GM18502 (cell line): ENCODE results near the gene NFYC.

Source experiments
- ATAC-seq: cut with Tn5 transposase; IDR thresholded peaks from one replicate; pipeline ENCODE4 v1.9.1; 2021; ENCODE audit warnings: mild to moderate bottlenecking; ENCODE audit not compliant: unreplicated experiment, poor library complexity

NFYC gene

DNA sequence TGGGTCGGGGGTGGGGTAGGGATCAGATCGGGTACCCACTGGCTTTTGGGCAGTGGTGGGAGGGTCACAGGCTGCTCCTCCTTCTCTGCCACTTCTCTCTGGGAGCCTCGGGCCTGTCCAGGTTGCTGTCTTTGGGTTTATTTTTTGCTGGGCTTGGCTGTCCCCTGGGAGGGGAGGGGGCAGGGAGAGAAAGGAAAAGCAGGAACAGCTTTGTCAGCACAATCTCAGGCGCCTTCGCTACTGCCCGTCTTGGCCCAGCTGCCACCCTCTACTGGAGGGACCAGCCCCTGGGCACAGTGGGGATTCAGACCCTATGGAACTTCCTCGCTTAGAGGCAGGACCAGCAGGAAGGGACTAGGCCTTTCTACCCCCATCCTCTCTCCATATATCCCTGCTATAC lies 100.5 kb downstream of the NFYC start:
- ATAC-seq, result no peak

DNA sequence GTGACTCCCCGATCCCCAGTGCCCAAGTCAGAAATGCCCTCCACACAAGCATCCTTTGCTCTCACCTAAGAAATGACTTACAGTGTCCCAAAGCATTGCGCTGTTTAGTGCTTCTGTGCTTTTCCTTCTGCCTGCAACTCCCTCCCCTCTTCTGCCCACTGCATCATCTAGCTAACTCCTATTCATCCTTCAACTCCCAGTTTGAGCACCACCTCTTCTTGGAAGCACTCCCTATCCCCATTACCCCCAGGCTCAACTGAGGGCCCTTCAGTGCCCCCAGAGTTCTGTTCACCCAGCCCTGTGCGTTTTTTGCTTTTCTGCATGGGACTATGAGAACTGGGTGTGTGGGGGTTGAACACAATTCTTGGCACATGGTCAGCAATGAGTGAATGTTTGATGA lies 102.1 kb downstream of the NFYC start:
- ATAC-seq, result no peak

DNA sequence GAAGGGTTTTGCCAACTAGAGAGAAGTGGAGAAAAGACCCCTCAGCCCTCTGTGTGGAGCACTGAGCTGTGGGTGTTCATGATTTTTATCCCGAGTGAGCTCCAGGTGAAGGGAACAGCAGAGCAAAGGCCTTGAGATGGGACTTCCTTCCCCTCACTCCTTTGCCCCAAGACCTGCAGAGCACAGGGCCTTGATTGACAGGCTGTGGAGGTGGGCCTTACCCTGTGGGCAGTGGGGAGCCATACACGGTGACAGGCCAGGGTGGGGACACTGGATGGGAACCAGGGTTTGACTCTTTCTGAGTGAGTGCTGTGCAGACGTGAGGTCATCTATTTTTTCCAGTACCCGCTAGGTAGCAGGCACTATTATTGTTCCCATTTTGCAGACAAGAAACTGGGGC lies 102.5 kb downstream of the NFYC start:
- no peak for ATAC-seq

DNA sequence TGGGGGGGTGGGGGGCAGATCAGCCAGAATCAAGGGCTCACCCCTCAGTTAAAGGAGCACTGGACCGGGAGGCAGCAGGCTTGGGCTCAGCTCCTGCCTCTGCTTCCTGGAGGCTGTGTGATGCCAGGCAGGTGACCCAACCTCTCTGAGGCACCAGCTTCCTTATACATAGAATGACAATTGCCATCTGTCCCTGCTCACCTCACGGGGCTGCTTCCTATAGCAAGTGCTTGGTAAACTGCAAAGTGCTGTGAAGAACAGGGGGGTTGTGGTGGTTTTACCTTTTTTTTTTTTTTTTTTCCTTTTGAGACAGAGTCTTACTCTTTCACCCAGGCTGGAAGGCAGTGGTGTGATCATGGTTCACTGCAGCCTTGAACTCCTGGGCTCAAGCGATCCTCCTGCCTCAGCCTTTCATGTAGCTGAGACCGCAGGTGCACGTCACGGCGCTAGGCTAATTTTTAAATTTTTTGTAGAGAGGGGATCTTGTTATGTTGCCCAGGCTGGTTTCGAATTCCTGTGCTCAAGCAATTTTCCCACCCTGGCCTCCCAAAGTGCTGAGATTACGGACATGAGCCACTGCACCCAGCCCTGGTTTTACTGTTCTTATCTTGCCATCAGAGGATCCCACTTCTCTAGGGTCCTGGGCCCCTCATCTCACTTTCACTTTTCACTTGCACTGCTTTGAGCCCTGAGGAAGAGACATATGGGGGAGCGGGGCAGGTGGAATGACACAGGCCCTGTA lies 103.6 kb downstream of the NFYC start:
- no peak for ATAC-seq

DNA sequence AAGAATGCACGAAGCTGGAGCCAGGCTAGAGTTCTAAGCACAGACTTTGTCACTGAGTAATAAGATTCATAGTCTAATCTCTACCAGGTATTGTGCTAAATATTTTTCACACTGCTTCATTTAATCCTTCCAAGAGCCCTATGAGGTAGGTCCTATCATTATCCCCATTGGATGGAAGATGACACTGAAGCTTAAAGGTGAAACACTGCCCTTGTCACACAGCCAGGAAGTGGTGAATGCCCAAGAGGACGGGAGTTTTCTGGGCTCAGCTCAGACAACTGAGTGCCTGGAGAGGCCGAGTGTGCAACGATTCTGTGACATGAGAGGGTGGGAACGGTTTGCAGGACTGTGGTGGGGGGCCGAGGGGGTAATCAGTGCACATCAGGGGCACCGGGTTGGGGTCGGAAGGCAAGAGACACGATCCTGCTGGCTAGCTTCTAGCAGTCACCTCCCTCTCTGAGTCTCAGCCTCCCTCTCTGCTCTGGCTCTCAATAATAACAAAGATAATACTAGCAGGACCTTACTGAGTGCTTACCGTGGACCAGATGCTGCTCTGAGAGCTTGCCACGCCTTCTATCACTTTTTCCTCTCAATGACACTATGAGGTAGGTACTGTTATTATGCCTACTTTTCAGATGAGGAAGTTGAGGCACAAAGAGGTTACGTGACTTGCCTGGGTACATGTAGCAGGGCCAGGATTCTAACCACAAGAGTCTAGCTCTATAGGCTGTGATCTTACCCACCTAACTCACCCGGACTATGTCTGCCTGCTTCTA lies 104.5 kb downstream of the NFYC start:
- ATAC-seq, result no peak

DNA sequence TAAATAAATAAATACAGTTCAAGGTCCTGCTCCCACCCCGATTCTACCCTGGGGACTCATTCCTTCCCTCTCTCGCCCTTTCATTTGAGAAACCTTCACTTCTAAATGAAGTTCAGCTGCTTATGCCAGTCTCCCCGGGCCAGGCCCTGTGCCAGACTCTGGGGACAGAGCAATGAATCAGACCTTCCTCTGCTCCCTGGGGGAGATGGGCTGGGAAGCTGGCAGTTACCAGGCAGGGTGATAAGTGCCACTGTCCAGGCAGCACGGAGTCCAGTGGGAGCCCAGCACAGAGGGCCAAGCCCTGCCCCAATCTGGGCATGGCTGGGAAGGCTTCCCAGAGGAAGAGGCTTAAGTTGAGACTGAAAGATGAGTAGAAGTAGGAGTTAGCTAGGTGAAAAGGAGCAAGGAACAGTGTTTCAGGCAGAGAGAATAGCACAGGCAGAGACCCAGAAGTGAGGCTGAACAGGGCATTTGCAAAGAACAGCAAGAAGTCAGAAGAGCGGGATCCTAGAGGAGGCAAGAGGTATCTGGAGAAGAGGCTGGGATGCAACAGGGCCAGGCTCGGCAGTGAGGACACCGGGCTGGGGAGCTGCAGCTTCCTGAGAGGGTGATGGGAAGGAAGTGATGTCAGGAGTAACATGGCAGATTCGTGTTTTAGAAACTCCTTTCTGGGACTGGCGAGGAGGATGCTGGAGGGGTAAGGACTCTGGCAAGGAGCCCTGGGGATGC lies 105.6 kb downstream of the NFYC start:
- no peak for ATAC-seq

DNA sequence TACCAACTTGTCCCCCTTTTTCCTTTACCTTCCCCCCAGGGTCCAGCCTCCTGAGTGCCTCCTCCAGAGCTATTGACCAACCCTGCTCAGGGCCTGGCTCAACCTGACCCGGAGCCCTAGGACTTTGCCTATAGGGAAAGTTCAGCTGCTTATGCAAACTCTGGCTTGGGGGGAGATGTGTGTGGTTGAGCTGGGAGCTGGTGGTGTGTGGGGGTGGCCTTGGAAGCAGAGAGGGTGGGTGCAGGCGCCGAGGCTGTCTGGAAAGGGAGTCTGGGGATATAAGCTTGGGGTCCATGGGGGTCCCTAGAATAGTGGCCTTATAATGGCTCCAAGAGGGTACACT lies 106.1 kb downstream of the NFYC start:
- no peak for ATAC-seq

DNA sequence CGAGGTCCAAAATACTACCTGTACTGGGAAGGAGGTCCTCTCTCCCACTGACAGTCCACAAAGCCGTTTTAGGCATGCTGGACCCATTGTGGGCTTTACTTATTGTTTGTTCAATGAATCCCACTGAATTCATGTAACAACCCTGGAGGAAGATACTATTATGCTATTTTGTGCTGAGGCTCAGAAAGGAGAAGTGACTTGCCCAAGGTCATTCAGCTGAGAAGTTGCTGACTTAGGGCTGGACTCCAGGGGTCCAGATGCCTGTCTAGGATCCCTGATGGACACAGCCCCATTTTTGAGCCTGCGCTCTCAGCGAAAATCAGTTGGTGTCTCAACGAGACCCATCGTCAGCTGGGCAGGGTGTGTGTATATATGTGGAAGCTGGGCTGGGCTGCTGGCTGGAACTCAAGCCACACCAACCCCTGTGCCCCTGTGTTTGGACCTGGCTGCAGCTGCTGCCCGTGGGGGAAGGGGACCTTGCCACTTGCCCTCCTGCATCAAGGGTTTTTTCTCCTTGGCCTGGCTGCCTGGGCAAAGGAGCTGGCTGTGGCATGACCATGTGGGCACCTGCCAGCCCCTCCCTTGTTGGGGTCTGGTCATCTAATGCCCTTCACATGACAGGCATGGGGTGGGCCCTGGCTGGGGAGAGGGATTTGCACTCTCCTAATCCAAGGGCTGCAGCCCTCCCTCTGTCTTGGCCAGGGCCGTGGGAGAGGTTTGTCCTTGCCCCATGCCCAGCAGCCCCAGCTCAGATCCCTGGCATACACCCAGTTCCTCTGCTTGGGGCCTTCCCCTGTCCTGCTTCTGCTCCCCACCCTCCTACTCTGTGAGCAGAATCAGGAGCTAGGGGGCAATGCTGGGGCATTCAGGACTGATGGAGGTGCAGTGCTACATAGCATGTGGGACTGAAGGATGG lies 107.1 kb downstream of the NFYC start:
- no peak for ATAC-seq

DNA sequence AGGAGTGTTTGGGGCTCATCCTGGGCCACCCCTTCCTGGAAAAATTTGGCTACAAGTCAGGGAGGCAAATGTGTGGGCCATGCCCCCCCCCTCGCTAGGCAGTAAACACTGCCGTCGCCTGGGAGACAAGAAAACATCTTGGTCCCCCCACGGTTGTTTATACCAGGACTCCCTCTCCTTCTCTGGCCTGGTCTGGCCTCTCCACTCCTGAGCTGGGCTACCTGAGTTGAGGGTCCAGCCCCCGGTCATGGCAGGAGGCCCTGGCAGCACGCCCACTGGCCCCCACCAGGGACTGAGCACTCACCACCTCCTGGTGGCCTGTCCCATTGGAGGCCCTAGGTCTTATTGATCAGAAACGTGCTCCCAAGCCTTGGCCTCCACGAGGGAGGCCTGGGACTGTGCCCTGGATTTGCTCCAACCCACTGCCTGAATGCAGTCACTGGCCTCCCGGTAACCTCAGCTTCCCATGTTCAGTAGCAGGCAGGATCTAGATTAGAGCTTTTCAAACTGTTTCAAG lies 107.9 kb downstream of the NFYC start:
- no peak for ATAC-seq

DNA sequence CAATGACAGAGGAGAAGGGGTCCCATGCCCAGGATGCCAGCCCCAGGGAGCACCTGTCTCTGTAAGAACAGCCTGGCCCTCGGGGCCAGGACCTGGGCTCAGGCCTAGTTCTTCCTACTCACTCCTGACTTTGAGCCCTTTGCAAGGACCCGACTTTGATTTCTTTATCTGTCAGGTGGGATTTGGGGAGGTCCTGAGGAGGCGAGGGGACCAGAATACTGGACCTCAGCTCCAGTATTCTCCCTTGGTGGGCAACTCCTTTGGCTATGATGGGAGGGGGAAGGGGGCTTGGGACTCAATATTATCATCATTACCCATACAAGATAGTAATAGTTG lies 110.2 kb downstream of the NFYC start:
- ATAC-seq, result no peak

DNA sequence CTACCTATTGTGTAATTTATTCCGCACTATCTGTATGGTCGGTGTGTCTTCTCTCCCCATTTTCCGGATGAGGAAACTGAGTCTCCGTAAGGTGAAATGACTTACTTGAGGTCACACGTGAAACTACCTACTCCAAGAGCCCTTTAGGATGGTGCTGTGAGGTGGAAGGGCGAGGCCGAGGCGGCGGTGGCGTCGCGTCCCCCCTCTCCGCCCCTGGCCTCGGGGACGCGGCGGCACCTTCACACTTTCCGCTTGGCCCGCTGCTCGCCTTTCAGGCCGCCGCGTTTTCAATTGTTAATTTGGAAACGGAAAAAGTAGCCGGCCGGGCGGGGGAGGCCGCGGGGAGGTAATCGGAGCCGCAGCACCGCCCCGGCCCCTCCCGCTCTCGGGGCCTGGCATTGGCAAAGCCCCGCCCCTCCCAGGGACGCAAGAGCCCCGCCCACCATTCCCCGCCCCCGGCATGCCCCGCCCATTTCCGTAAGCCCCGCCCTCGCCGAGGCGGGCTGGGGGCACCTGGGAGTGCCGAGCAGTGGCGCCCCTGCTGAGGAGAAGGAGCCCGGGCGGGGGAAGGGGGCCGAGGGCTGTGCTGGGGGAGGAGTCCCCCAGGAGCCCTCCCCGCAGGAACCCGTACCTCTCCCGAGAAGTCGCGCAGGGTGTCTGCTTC lies 110.7 kb downstream of the NFYC start:
- ATAC-seq, result peak; percentile 77

DNA sequence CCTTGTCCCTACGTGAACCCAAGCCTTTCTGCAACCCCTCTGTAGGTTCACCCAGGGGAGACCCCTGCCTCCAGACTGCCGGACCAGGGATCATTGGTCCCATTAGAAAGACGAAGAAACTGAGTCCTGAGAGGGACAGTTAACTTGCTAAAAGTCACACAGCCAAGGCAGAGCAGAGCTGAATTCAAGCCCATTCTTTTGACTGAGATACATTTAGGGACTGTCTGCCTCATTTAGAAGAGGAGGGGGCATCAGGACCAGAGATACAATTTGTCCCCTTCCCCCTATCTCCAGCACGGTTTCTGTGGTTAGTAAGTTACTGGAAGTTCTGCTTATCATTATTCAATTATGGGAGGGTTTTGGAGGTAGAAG lies 111.2 kb downstream of the NFYC start:
- ATAC-seq, result no peak

DNA sequence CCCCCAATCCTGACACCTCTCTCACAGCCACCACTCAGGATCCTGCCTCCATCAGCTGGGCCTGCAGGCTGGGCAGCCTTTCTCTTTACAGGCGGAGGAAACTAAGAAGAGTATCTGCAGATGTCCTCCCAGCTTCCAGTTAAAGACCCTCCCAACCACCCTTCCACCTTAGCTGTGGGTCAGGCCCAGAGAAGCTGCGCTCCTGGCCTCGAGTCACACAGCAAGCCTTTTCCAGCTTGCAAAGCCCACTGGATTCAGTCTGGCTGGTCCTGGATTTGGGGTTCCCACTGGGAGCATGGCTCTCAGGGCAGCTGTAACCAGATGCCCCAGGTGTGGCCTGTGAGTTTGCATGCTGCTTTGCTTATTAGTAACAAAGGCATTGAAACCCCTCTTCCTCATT lies 111.9 kb downstream of the NFYC start:
- ATAC-seq, result no peak

DNA sequence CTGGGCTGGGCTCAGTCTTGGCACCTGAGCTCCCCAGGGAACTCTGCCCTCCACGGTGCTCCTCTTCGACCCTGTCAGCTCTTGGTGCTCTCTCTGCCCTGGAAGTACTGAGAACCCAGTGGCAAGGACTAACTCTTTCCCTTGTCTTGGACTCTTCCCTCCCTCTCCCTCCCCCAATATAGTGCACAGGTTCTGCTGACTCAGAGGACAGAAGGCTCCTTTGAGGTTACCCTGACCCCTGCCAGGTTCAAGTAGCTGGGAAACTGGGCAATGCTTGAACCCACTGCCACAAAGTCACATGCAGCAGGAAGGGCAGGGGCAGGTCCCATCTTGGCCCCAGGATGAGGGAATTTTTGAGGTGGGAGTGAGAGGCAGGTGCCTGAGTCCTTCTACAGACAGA lies 112.4 kb downstream of the NFYC start:
- no peak for ATAC-seq

DNA sequence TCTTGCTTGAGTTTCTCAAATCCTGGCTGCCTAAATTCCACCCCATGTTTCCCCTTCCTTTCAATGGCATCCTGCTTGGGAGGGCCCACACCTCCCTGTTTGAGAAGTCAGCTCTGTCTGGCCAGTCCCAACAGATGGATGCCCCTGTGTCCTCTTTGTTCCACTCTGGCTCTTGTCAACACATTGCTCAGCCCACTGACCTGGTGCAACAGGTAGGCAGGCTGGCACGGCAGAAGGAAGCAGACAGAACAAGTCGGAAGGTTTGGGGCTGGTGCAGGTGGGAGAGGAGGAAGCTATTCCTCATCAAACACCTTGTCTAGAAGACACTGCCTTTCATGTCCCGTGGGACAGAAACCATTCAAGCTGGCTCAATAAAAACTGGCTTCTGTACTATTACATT lies 114.7 kb downstream of the NFYC start:
- no peak for ATAC-seq

DNA sequence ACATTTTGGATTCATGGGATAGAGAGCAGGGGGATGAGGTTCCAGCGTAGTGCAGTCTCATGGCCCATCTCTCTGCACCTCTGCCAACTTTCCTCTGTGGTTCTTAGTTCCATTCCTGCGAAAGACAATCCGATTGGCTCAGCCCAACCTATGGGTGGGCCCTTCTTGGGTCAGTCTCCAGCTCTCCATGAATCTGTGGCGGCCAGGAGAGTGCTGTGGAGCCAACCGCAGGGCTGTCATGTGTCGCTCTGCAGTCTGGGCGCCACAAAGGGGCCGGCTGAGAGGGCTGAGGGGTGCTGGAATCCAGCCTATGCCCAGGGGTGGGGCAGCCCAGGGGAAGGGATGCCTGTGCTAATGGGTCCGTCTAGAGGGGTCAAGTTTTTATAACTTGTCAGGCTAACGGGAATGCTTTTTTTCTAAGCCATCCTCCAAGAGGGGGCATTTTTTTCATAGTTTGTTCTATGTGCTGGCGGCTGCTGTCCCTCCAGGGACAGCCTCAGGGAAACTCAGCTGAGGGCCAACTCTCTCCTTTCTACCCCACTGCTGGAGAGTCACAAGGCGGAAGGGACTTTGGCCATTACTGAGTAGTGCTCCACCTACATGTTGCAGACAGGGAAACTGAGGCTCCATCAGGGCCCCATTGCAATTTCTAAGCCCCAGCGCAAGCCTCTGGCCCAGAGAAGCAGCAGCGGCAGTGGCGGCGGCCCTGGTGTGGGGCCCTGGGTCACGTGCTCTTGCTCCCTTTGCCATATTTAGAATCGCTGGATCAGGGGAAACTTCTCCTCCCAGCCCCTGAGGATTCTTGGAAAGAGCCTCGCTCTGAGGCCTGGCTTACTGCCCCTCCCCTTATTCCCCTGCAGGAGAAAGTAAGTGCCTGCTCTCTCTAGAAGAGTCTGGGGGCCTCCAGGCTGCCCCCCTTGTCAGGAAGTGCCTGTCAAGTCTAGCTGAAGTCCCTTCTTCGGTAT lies 115.5 kb downstream of the NFYC start:
- no peak for ATAC-seq

DNA sequence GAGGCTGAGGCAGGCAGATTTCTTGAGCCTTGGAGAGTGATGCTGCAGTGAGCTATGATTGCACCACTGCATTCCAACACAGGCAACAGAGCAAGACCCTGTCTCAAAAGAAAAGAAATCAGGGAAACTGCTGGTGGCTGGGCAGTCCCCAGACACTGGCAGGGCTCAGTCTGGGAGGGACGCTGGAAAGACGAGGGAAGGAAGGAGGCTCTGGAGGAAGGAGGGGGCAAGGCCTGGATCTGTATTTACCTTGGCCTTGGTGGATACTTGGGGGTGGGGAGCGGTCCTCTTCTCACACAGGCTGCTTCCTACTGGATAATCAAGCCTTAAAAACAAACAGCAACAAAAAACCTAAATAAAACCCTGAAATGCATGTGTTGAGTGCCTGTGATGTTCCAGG lies 116.5 kb downstream of the NFYC start:
- no peak for ATAC-seq

DNA sequence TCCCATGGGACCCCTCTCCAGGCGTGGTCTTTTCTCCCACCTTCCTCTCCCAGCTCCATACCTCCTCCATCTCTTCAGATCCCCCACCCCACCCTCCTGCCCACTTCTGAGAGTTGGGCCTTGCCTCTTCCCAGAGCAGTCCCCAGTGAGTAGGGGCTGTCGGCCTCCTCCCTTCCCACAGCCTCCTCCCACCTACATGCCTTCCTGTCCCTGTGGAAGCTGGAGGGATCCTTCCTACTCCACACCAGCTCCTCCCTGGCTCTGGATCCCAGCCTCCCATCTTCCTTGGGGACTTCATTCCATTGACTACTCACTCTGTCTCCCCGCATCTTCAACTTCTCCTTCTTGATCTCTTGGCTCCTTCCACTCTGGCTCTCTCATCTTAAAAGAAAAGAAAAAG lies 116.9 kb downstream of the NFYC start:
- ATAC-seq, result no peak

DNA sequence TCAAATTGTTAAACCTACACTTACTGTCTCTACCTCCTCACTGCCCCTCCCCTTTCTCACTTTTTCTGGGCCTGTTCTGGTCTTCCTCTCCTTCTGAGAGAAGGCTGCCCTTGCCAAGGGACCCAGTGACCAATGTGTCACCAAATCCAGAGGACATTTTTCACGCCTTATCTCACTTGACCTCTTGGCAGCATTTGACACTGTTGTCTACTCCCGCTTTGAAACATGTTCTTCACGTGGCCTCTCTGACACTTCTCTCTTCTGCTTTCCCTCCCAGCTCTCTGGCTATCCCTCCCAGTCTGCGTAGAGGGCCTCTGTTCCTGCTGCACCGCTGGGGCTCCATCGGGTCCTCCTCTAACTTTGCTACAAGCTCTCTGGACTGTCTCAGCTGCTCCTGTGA lies 117.4 kb downstream of the NFYC start:
- no peak for ATAC-seq
